ENCODE data around the gene DLG5.

DLG5 gene

GRCh38 chr10:77756319-77757232 lies 170.0 kb downstream of the DLG5 start:
- no peak overlapping the region for H3K27ac ChIP-seq
- H3K4me3 ChIP-seq = no peak overlapping the region

GRCh38 chr10:77746047-77746707 lies 180.4 kb downstream of the DLG5 start:
- H3K4me3 ChIP-seq = no peak overlapping the region
- H3K27ac ChIP-seq = no peak overlapping the region

GRCh38 chr10:77744245-77744644 lies 182.3 kb downstream of the DLG5 start:
- H3K4me3 ChIP-seq = no peak overlapping the region
- no peak overlapping the region for H3K27ac ChIP-seq

GRCh38 chr10:77742172-77742571 lies 184.4 kb downstream of the DLG5 start:
- Histone ChIP-seq H3K4me3 (no peak overlapping the region), H3K27ac (no peak overlapping the region)

GRCh38 chr10:77741746-77742145 lies 184.8 kb downstream of the DLG5 start:
- H3K27ac ChIP-seq = no peak overlapping the region

More at GRCh38 chr10:77741746-77742145, 184.8 kb downstream of the DLG5 start:
- no peak overlapping the region for H3K4me3 ChIP-seq

Data from skin epidermis (tissue), 12 donors.